ENCODE data around the gene MARK2.

The MARK2 gene

GRCh38 chr11:63838150-63838677 is 696 bp upstream of the MARK2 start:
- no peaks in the 10 kb centered on the region for H3K9me3 ChIP-seq (ENCODE audit: control insufficient read depth, low read length)
- no peaks in the 10 kb centered on the region for H3K36me3 ChIP-seq (ENCODE audit: control insufficient read depth, insufficient read depth, low read length)
- peaks cover 8% of the 10 kb centered on the region for H3K4me1 ChIP-seq
- no peak for TF ChIP-seq CTCF (IDR thresholded peaks at IDR 0.05)
- H2AFZ ChIP-seq = peak overlapping the region; percentile 76
- H3K9ac ChIP-seq = no peak overlapping the region
- H3K4me3 ChIP-seq (ENCODE audit: low read depth, low read length) = peak overlapping the region; percentile 48
- peak overlapping the region; percentile 75 for H3K4me2 ChIP-seq (ENCODE audit: low read length)
- H3K27ac ChIP-seq = peak overlapping the region; percentile 83
- H3K27me3 ChIP-seq (ENCODE audit: control insufficient read depth, insufficient read depth, low read length) = no peaks in the 10 kb centered on the region
- peaks cover 4% of the 10 kb centered on the region for H3K79me2 ChIP-seq

GRCh38 chr11:63839508-63840355 is 822 bp downstream of the MARK2 start:
- peak overlapping the region; percentile 42 for H2AFZ ChIP-seq
- no peaks in the 10 kb centered on the region for H3K36me3 ChIP-seq (ENCODE audit: control insufficient read depth, insufficient read depth, low read length)
- H3K4me3 ChIP-seq (ENCODE audit: low read depth, low read length) = peak overlapping the region; percentile 75
- H3K9me3 ChIP-seq (ENCODE audit: control insufficient read depth, low read length) = no peaks in the 10 kb centered on the region
- no peaks in the 10 kb centered on the region for H3K27me3 ChIP-seq (ENCODE audit: control insufficient read depth, insufficient read depth, low read length)
- H3K27ac ChIP-seq = peak overlapping the region; percentile 51
- no peak for TF ChIP-seq CTCF (IDR thresholded peaks at IDR 0.05)
- H3K4me1 ChIP-seq = peaks cover 8% of the 10 kb centered on the region
- peak overlapping the region; percentile 87 for H3K4me2 ChIP-seq (ENCODE audit: low read length)
- no peak overlapping the region for H3K9ac ChIP-seq
- peaks cover 6% of the 10 kb centered on the region for H3K79me2 ChIP-seq

GRCh38 chr11:63840356-63841060 is 1.6 kb downstream of the MARK2 start:
- peaks cover 8% of the 10 kb centered on the region for H3K4me1 ChIP-seq
- peak overlapping the region; percentile 75 for H3K4me3 ChIP-seq (ENCODE audit: low read depth, low read length)
- no peak overlapping the region for H2AFZ ChIP-seq
- H3K27ac ChIP-seq = peak overlapping the region; percentile 24
- no peak for TF ChIP-seq CTCF (IDR thresholded peaks at IDR 0.05)
- no peak overlapping the region for H3K9ac ChIP-seq
- H3K9me3 ChIP-seq (ENCODE audit: control insufficient read depth, low read length) = no peaks in the 10 kb centered on the region
- peaks cover 9% of the 10 kb centered on the region for H3K79me2 ChIP-seq
- H3K27me3 ChIP-seq (ENCODE audit: control insufficient read depth, insufficient read depth, low read length) = no peaks in the 10 kb centered on the region
- H3K4me2 ChIP-seq (ENCODE audit: low read length) = peak overlapping the region; percentile 87
- no peaks in the 10 kb centered on the region for H3K36me3 ChIP-seq (ENCODE audit: control insufficient read depth, insufficient read depth, low read length)

GRCh38 chr11:63841554-63841953 is 2.6 kb downstream of the MARK2 start:
- H2AFZ ChIP-seq = no peak overlapping the region
- no peak for TF ChIP-seq CTCF (IDR thresholded peaks at IDR 0.05)
- no peaks in the 10 kb centered on the region for H3K27me3 ChIP-seq (ENCODE audit: control insufficient read depth, insufficient read depth, low read length)
- H3K79me2 ChIP-seq = peaks cover 12% of the 10 kb centered on the region
- no peak overlapping the region for H3K9ac ChIP-seq
- H3K4me1 ChIP-seq = peaks cover 8% of the 10 kb centered on the region
- H3K36me3 ChIP-seq (ENCODE audit: control insufficient read depth, insufficient read depth, low read length) = no peaks in the 10 kb centered on the region
- peak overlapping the region; percentile 22 for H3K4me3 ChIP-seq (ENCODE audit: low read depth, low read length)
- no peaks in the 10 kb centered on the region for H3K9me3 ChIP-seq (ENCODE audit: control insufficient read depth, low read length)
- H3K27ac ChIP-seq = peak overlapping the region; percentile 24
- peak overlapping the region; percentile 87 for H3K4me2 ChIP-seq (ENCODE audit: low read length)

Measured in parathyroid adenoma (tissue), 2 donors.